PC-9 (cell line): ENCODE measurements around the gene NUP188. TPM values are rescaled to one million over a fixed set of nuclear protein-coding genes. Genes with fewer than 3 reads are reported as not detected.

ENCODE experiments used
- BruUV-seq: library from RNA; stranded (reverse); fragments of 400-500 nt; replicated peaks from 2 replicates; lab custom pipeline; 2021; lab: Mats Ljungman, UMichigan
- CTCF ChIA-PET: fragments of 300-600 bp; sonication (Branson Sonifier 250); formaldehyde crosslinking; loops from one replicate; lab custom pipeline; 2022; ENCODE audit warnings: antibody characterized with exemption; lab: Charles Lee
- POLR2A ChIA-PET: fragments of 300-600 bp; sonication (Branson Sonifier 250); formaldehyde crosslinking; loops from one replicate; lab custom pipeline; 2022; ENCODE audit warnings: antibody characterized with exemption; ENCODE audit not compliant: unreplicated experiment; lab: Charles Lee
- DNase-seq, 2 experiments: peaks; one replicate each; pipeline versions ENCODE4 v3.0.0 to v3.0.0-alpha.2; 2015 to 2022; ENCODE audit warnings: mixed read lengths in 1 of 2
- H2AFZ ChIP-seq: fragments of 200-600 bp; sonication (generic); 2 replicates; pipeline ENCODE4 v1.8.1; 2017; ENCODE audit warnings: antibody characterized with exemption
- H3F3A ChIP-seq: fragments of 200-600 bp; sonication (generic); 2 replicates; pipeline ENCODE4 v1.8.1; 2017; ENCODE audit warnings: antibody characterized with exemption, mild to moderate bottlenecking, low read depth; ENCODE audit not compliant: insufficient read depth
- H3K27ac ChIP-seq: fragments of 200-600 bp; sonication (generic); 2 replicates; pipeline ENCODE4 v1.6.1; 2016; ENCODE audit warnings: mixed run types
- H3K27me3 ChIP-seq: fragments of 200-600 bp; sonication (generic); 2 replicates; pipeline ENCODE4 v1.6.1; 2016; ENCODE audit warnings: low read depth, mixed run types; ENCODE audit not compliant: insufficient read depth
- H3K36me3 ChIP-seq: fragments of 200-600 bp; sonication (generic); 2 replicates; pipeline ENCODE4 v1.6.1; 2016; ENCODE audit warnings: low read depth, mixed run types
- H3K4me1 ChIP-seq: fragments of 200-600 bp; sonication (generic); replicated peaks from 2 replicates; pipeline ENCODE4 v1.6.1; 2016; ENCODE audit warnings: mixed run types; ENCODE audit not compliant: insufficient read depth
- H3K4me2 ChIP-seq: fragments of 200-600 bp; sonication (generic); 2 replicates; pipeline ENCODE4 v1.6.1; 2017; ENCODE audit warnings: mixed run types
- H3K4me3 ChIP-seq: fragments of 200-600 bp; sonication (generic); 2 replicates; pipeline ENCODE4 v1.6.1; 2016; ENCODE audit warnings: mixed run types
- H3K79me2 ChIP-seq: fragments of 200-600 bp; sonication (generic); 2 replicates; pipeline ENCODE4 v1.6.1; 2017; ENCODE audit warnings: low read depth, mixed run types
- H3K9me2 ChIP-seq: fragments of 200-600 bp; sonication (generic); 2 replicates; pipeline ENCODE4 v1.8.1; 2017; ENCODE audit warnings: mild to moderate bottlenecking; ENCODE audit not compliant: insufficient read depth
- H3K9me3 ChIP-seq: fragments of 200-600 bp; sonication (generic); 2 replicates; pipeline ENCODE4 v1.8.1; 2016; ENCODE audit warnings: low read depth; ENCODE audit not compliant: insufficient read depth
- H4K20me1 ChIP-seq: fragments of 200-600 bp; sonication (generic); 2 replicates; pipeline ENCODE4 v1.8.1; 2017; ENCODE audit not compliant: insufficient read depth
- CTCF ChIP-seq: fragments of 200-600 bp; sonication (generic); conservative IDR thresholded peaks from 2 replicates; pipeline ENCODE4 v1.6.1; 2017; ENCODE audit warnings: mixed run types, antibody characterized with exemption, mild to moderate bottlenecking, moderate library complexity
- EZH2 ChIP-seq: fragments of 200-600 bp; sonication (generic); IDR thresholded peaks from 2 replicates; pipeline ENCODE4 v1.8.0; 2017; ENCODE audit warnings: antibody characterized with exemption, low read depth
- intact Hi-C: fragments of 100-400 bp; cut with micrococcal nuclease; formaldehyde crosslinking; loops from one replicate; pipeline ENCODE4 v1.10.0; 2022; ENCODE audit not compliant: unreplicated experiment
- total RNA-seq: library from RNA; stranded (reverse); gene quantifications from 2 replicates; pipeline ENCODE4 v1.2.3, GENCODE V29; 2021

Gene NUP188
- total RNA-seq, 1 experiment from 2014 or later = 90.0 TPM

GRCh38 chr9:128912270-128912853, 35.1 kb upstream of the NUP188 start:
- Histone ChIP-seq H3F3A (peaks cover 35% of the 10 kb centered on the region), H3K4me1 (peaks cover 44% of the 10 kb centered on the region), H3K4me3 (peak overlapping the region; percentile 7; the same call in 1 of the 2 replicates), H3K9me3 (no peaks in the 10 kb centered on the region), H3K27ac (peak overlapping the region; percentile 96), H4K20me1 (no peaks in the 10 kb centered on the region), H2AFZ (no peak overlapping the region), H3K27me3 (no peaks in the 10 kb centered on the region), H3K9me2 (no peaks in the 10 kb centered on the region), H3K79me2 (peaks cover 46% of the 10 kb centered on the region), H3K4me2 (peak overlapping the region; percentile 73), H3K36me3 (peaks cover 15% of the 10 kb centered on the region; the same call in 1 of the 2 replicates)
- POLR2A ChIA-PET = interaction anchor here (0.5 to 1.1 kb wide), 14 partner anchors 8 to 1058 kb away, joined by 3 to 33 read pairs (median 4); partner anchors contain the start of genes ENG, KYAT1 and SH3GLB2
- intact Hi-C loops = loop anchor here (1.0 to 5.0 kb wide), 5 partner anchors 10 to 225 kb away; partner anchors contain the start of genes KYAT1 and SET
- TF ChIP-seq EZH2 (no peak), CTCF (no peak)
- no TSS peak for BruUV-seq
- peak; percentile 92 to 98 for DNase-seq
- CTCF ChIA-PET = interaction anchor here (0.7 to 1.3 kb wide), 3 partner anchors 9 to 227 kb away, joined by 3 to 6 read pairs (median 5); no protein-coding TSS in a partner anchor

GRCh38 chr9:128913048-128913900, 34.2 kb upstream of the NUP188 start:
- ChIA-PET CTCF (interaction anchor here (0.7 to 1.3 kb wide), 2 partner anchors 10 to 14 kb away, joined by 4 to 5 read pairs; no protein-coding TSS in a partner anchor), POLR2A (interaction anchor here (0.5 to 1.1 kb wide), 9 partner anchors 10 to 378 kb away, joined by 3 to 33 read pairs (median 6); partner anchors contain the start of genes KYAT1 and SH3GLB2)
- Histone ChIP-seq H3K4me3 (no peak overlapping the region), H3F3A (peaks cover 35% of the 10 kb centered on the region), H3K9me2 (no peaks in the 10 kb centered on the region), H3K4me1 (peaks cover 44% of the 10 kb centered on the region), H3K36me3 (peaks cover 10% of the 10 kb centered on the region; the same call in 1 of the 2 replicates), H4K20me1 (no peaks in the 10 kb centered on the region), H3K27me3 (no peaks in the 10 kb centered on the region), H3K4me2 (peak overlapping the region; percentile 73), H3K79me2 (peaks cover 46% of the 10 kb centered on the region), H3K27ac (peak overlapping the region; percentile 96), H2AFZ (no peak overlapping the region), H3K9me3 (no peaks in the 10 kb centered on the region)
- BruUV-seq = TSS peak; percentile 26
- TF ChIP-seq EZH2 (no peak), CTCF (no peak)
- DNase-seq = peak in 1 of 2 experiments; percentile 67
- intact Hi-C loops = loop anchor here (5.0 kb wide), 1 partner anchor 226 kb away; the partner anchor contains the start of gene SET
